IPS-11a (cell line): ENCODE measurements around the gene WFDC10B.
"Not testable (repeated sequence)": the region's sequence is repeated elsewhere in the genome, so short reads cannot be mapped to it uniquely, and the experiment has no call there.

Experiments used
- H3K4me3 ChIP-seq: one replicate; pipeline ENCODE4 v1.5.1; 2013; ENCODE audit warnings: low read depth, low read length, control low read depth

The WFDC10B gene

DNA sequence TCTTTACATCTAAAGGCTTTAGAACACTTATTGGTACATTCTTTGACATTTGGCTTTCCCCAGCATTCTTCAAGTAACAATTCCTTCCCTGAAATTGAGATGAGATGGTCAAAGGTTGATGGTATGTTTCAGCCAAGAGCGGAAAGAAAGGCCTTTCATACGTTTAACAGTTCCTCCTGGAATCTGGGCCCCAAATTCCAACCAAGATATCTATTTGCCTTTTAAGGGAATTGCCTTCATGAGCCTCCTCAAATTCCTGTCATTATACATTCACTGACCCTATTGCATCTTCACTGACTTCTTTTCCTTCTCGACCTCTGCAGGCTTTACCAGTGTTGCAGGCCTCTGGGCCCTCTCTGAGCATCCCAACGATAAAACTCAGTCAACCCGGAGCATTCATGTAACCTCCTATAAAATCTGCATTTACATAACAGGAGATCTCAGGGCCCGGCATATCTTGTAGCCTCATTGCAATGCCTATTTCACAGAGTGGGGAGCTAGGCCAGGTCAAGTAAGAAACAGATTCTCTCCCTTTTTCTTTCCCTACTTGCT is 55.4 kb downstream of the WFDC10B start:
- no peak overlapping the region for H3K4me3 ChIP-seq

DNA sequence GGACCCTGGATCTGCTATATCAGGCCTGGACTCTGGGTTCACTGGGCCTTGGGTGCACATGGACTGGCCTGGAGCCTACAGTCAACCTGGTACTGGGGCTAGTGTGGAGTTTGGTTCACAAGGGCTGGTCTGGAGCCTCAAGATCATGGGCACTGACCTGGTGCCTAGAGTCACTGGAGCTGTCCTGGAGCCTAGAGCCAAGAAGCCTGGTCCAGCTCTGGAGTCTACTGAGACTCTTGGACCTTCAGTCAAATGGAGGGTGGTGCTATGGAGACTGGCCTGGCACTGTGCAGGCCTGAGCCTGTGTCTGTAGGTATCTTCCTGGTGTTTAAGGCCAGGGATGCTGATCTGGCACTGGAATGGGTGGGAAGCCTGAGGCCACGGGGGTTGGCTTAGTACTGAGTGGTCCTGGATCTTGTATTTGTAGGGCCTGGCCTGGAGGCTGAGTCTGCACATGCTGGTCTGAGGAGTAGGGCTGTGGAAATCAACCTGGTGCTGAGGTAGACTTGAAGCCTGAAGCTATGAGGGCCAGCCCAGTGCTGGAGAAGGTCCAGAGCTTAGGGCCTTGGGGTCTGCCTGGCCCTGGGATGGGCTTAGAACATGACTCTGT is 57.3 kb downstream of the WFDC10B start:
- H3K4me3 ChIP-seq: no peak overlapping the region

DNA sequence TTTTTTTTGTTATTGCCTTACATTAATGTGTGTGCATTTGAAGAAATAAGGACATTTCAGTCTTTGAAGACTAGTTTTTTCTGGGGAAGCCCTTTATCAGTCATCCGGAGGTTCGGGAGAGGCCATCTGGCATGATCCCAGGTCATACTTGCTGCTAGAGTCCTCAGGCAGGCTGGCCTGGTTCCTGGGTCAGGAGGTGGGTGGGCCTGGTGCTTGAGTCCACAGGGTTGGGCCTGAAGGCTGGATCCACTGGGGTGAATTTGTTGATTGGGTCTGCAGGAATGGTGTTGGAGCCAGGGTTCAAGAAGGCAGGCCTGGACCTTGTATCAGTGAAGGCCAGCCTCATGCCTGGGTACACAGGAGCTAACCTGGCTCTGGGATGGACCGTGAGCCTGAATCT is 57.9 kb downstream of the WFDC10B start:
- no peak overlapping the region for H3K4me3 ChIP-seq

DNA sequence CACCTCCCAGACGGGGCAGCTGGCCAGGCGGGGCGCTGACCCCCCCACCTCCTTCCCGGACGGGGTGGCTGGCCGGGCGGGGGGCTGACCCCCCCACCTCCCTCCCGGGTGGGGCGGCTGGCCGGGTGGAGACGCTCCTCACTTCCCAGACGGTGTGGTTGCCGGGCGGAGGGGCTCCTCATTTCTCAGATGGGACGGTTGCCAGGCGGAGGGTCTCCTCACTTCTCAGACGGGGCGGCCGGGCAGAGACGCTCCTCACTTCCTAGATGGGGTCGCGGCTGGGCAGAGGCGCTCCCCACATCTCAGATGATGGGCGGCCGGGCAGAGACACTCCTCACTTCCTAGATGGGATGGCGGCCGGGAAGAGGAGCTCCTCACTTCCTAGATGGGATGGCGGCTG is 59.0 kb downstream of the WFDC10B start:
- H3K4me3 ChIP-seq: not testable (repeated sequence)

DNA sequence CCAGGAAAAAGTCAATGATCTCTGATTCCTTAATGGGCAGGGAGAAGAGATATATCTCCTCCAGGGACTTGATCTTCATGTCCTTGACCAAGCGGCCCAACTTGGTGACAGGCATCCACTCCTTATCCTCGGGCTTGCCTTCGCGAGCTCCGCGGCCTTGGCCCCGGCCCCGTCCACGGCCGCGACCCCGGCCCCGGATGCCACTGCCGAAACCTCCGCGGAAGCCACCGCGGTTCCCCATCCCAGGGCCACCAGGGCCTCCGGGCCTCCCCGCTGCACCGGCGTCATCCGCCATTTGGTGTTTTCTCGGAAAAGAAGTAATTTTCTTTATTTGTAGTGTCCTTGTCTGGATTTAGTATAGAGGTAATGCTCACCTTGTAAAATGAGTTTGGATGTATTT is 63.7 kb downstream of the WFDC10B start:
- not testable (repeated sequence) for H3K4me3 ChIP-seq

DNA sequence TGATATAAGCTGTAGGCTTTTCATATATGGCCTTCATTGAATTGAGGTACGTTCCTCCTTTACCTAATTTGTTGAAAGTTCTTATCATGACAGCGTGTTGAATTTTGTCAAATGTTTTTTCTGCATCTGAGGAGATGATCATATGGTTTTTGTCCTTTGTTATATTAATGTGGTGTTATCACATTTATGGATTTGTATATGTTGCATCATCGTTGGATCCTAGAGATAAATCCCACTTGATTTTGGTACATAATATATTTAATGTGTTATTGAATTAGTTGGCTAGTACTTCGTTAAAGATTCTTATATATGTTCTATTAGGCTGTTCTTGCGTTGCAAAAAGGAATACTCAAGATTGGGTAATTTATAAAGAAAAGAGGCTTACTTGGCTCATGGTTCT is 65.1 kb downstream of the WFDC10B start:
- H3K4me3 ChIP-seq: no peak overlapping the region

DNA sequence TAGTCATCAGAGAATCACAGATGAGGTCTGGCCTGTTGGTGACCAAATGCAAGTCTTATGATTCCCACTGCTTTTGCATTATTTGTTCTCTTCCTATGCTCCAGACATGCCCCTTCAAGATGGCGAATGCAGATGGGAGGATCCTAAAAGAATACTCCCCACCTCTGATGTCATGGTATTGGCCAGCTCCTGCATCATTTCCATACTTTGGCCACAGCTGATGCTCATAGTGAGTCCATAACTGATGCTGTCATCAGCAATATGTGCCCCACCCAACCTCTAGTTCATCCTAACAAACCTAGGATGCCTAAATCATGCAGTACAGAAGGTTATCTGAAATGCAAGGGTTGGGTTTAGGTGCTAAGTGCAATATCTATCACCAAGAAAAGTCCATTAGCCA is 68.3 kb downstream of the WFDC10B start:
- no peak overlapping the region for H3K4me3 ChIP-seq
